Endodermal cell (in vitro differentiated cells): Measurements from ENCODE around the gene NCBP2L. TPM values are rescaled to one million over a fixed set of nuclear protein-coding genes. Genes with fewer than 3 reads are reported as not detected.
"Not testable (repeated sequence)": the region's sequence is repeated elsewhere in the genome, so short reads cannot be mapped to it uniquely, and the experiment has no call there.

Source experiments
- DNase-seq: peaks from one replicate; pipeline ENCODE4 v3.0.0-alpha.2; 2017
- H3K27ac ChIP-seq: 2 replicates; pipeline ENCODE4 v1.5.1; 2013; ENCODE audit warnings: mild to moderate bottlenecking, low read depth, low read length, moderate library complexity
- H3K27me3 ChIP-seq: 2 replicates; pipeline ENCODE4 v1.6.1; 2013; ENCODE audit warnings: mild to moderate bottlenecking, low read length, moderate library complexity; ENCODE audit not compliant: insufficient read depth, control insufficient read depth, poor library complexity, severe bottlenecking
- H3K36me3 ChIP-seq: 2 replicates; pipeline ENCODE4 v1.7.0; 2013; ENCODE audit warnings: mild to moderate bottlenecking, low read length, moderate library complexity; ENCODE audit not compliant: control insufficient read depth, insufficient read depth
- H3K4me1 ChIP-seq: one replicate; pipeline ENCODE4 v1.7.0; 2013; ENCODE audit warnings: low read length; ENCODE audit not compliant: control insufficient read depth, insufficient read depth
- H3K4me3 ChIP-seq: 2 replicates; pipeline ENCODE4 v1.5.1; 2013; ENCODE audit warnings: mild to moderate bottlenecking, low read length, moderate library complexity
- H3K9ac ChIP-seq: 2 replicates; pipeline ENCODE4 v1.6.1; 2013; ENCODE audit warnings: mild to moderate bottlenecking, low read length, moderate library complexity; ENCODE audit not compliant: poor library complexity, severe bottlenecking; ENCODE audit errors: extremely low read depth
- H3K9me3 ChIP-seq: 2 replicates; pipeline ENCODE4 v1.6.1; 2013; ENCODE audit warnings: mild to moderate bottlenecking, low read length, moderate library complexity; ENCODE audit not compliant: control insufficient read depth
- H3K27ac Mint-ChIP-seq: 2 replicates; pipeline ENCODE4 v1.8.0; 2020; ENCODE audit warnings: mixed read lengths
- H3K27me3 Mint-ChIP-seq: 2 replicates; pipeline ENCODE4 v1.8.0; 2021; ENCODE audit warnings: mild to moderate bottlenecking, mixed read lengths; ENCODE audit not compliant: insufficient read depth
- H3K36me3 Mint-ChIP-seq: 2 replicates; pipeline ENCODE4 v1.8.0; 2020; ENCODE audit warnings: low read depth, mixed read lengths
- H3K4me1 Mint-ChIP-seq: 2 replicates; pipeline ENCODE4 v1.8.0; 2020; ENCODE audit warnings: mixed read lengths
- H3K4me3 Mint-ChIP-seq: 2 replicates; pipeline ENCODE4 v1.8.0; 2020; ENCODE audit warnings: mild to moderate bottlenecking, moderate library complexity, mixed read lengths
- H3K9me3 Mint-ChIP-seq: 2 replicates; pipeline ENCODE4 v1.8.0; 2020; ENCODE audit warnings: mild to moderate bottlenecking, mixed read lengths
- WGBS, 2 experiments: methylation state at CpG; one replicate each; pipeline versions ENCODE4 v1.1.5 to v1.1.7; 2013; ENCODE audit warnings: missing lambda C conversion rate in 2 of 2, mixed read lengths in 1 of 2; ENCODE audit not compliant: insufficient coverage in 1 of 2, insufficient read length in 1 of 2; 5-methylcytosine and 5-hydroxymethylcytosine counted together
- total RNA-seq, 2 donors: library from RNA; stranded (reverse); fragmentation: NEBNext Ultra II Directional in 1 of 2; extraction: Animal tissue kit (Norgen Biotek cat#: 25700) in 1 of 2; gene quantifications; 2 replicates in 1 of 2; 3 replicates in 1 of 2; pipeline ENCODE4 v1.2.1, GENCODE V29; 2021
- TF ChIP-seq, protein P1 (sequence below): fragments of 200-600 bp; sonication (generic); conservative IDR thresholded peaks from 2 replicates; pipeline ENCODE4 v1.5.0; 2021; ENCODE audit warnings: antibody characterized with exemption, mild to moderate bottlenecking

The NCBP2L gene
- total RNA-seq, 2 donors from 2014 or later: not detected

DNA sequence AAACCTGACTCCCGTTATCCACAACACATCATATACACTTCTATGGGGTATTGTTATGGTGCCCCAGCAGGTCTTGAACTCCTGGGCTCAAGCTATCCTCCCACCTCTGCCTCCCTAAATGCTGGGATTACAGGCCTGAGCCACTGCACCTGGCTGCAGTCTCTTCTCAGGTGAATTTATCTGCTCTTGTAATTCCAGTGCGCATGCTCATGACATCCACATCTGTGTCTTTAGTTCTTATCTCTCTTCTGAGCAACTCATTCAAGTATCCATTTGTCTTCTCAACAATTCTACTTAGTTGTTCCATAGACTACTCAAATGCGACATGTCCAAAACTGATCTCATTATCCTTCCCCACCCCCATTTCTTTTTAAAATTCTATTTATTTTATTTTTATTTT lies 27.6 kb downstream of the NCBP2L start:
- WGBS, 2 experiments: 96 to 100% methylated on average over 1 to 3 of the region's 3 CpGs
- Histone ChIP-seq H3K36me3 (no peaks in the 10 kb centered on the region), H3K4me3 (no peak overlapping the region), H3K4me1 (no peaks in the 10 kb centered on the region), H3K27ac (no peak overlapping the region), H3K9me3 (no peaks in the 10 kb centered on the region), H3K27me3 (no peaks in the 10 kb centered on the region), H3K9ac (no peak overlapping the region)
- DNase-seq: no peak
- peaks cover 5% of the 10 kb centered on the region for H3K27me3 Mint-ChIP-seq
- no peak overlapping the region for H3K4me3 Mint-ChIP-seq
- H3K9me3 Mint-ChIP-seq: peaks cover 17% of the 10 kb centered on the region
- no peak overlapping the region for H3K27ac Mint-ChIP-seq
- H3K4me1 Mint-ChIP-seq: no peaks in the 10 kb centered on the region
- TF ChIP-seq, protein P1, sequence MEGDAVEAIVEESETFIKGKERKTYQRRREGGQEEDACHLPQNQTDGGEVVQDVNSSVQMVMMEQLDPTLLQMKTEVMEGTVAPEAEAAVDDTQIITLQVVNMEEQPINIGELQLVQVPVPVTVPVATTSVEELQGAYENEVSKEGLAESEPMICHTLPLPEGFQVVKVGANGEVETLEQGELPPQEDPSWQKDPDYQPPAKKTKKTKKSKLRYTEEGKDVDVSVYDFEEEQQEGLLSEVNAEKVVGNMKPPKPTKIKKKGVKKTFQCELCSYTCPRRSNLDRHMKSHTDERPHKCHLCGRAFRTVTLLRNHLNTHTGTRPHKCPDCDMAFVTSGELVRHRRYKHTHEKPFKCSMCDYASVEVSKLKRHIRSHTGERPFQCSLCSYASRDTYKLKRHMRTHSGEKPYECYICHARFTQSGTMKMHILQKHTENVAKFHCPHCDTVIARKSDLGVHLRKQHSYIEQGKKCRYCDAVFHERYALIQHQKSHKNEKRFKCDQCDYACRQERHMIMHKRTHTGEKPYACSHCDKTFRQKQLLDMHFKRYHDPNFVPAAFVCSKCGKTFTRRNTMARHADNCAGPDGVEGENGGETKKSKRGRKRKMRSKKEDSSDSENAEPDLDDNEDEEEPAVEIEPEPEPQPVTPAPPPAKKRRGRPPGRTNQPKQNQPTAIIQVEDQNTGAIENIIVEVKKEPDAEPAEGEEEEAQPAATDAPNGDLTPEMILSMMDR: no peak
- no peaks in the 10 kb centered on the region for H3K36me3 Mint-ChIP-seq

DNA sequence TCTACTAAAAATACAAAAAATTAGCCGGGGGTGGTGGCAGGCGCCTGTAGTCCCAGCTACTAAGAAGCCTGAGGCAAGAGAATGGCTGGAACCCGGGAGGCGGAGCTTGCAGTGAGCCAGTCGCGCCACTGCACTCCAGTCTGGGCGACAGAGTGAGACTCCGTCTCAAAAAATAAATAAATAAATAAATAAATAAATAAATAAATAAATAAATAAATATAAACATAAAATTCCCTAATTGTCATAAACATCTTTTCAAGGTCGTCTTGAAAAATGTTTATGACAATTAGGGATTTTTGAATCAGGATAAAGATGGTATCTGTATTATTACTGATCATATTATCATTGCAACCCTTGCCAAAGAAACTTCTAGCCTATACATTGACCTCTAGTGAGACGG lies 32.5 kb downstream of the NCBP2L start:
- not testable (repeated sequence) for H3K27ac ChIP-seq, H3K27me3 ChIP-seq, H3K4me1 Mint-ChIP-seq, H3K36me3 ChIP-seq, H3K4me1 ChIP-seq, H3K9me3 ChIP-seq, H3K4me3 Mint-ChIP-seq, H3K27ac Mint-ChIP-seq, H3K9ac ChIP-seq, H3K4me3 ChIP-seq, DNase-seq, H3K27me3 Mint-ChIP-seq, H3K36me3 Mint-ChIP-seq
- peaks cover 15% of the 10 kb centered on the region for H3K9me3 Mint-ChIP-seq
- WGBS, 2 experiments: 92% methylated on average over 5 of the region's 10 CpGs; no CpG with 5 or more reads in 1 of the 2 experiments

DNA sequence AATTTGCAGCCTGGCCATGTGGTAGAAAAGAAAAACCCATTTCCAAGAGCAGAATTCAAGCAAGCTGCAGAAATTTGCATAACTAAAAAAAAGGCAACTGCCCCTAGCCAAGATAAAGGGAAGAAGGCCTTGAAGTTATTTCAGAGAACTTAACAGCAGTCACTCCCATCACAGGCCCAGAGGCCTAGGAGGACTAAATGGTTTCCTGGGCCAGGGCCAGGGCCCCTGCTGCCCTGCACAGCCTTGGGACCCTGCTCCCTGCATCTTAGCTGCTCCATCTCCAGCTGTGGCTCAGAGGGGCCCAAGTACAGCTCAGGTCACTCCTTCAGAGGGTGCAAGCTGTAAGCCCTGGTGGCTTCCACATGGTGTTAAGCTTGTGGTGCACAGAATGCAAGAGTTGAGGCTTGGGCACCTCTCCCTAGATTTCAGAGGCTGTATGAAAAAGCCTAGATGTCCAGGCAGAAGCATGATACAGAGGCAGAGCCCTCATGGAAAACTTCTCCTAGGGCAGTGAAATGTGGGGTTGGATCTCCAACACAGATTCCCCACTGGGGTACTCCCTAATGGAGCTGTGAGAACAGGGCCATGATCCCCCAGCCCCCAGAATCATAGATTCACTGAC lies 41.5 kb downstream of the NCBP2L start:
- no peak overlapping the region for H3K4me3 Mint-ChIP-seq
- TF ChIP-seq, protein P1: no peak
- H3K9ac ChIP-seq: no peak overlapping the region
- no peaks in the 10 kb centered on the region for H3K4me1 ChIP-seq
- H3K36me3 ChIP-seq: no peaks in the 10 kb centered on the region
- peaks cover 9% of the 10 kb centered on the region for H3K9me3 ChIP-seq
- H3K4me3 ChIP-seq: no peak overlapping the region
- no peak overlapping the region for H3K27ac ChIP-seq
- no peak for DNase-seq
- no peaks in the 10 kb centered on the region for H3K36me3 Mint-ChIP-seq
- H3K4me1 Mint-ChIP-seq: no peaks in the 10 kb centered on the region
- H3K27me3 ChIP-seq: peaks cover 6% of the 10 kb centered on the region
- H3K27me3 Mint-ChIP-seq: peaks cover 23% of the 10 kb centered on the region
- H3K9me3 Mint-ChIP-seq: peaks cover 25% of the 10 kb centered on the region
- H3K27ac Mint-ChIP-seq: no peak overlapping the region

DNA sequence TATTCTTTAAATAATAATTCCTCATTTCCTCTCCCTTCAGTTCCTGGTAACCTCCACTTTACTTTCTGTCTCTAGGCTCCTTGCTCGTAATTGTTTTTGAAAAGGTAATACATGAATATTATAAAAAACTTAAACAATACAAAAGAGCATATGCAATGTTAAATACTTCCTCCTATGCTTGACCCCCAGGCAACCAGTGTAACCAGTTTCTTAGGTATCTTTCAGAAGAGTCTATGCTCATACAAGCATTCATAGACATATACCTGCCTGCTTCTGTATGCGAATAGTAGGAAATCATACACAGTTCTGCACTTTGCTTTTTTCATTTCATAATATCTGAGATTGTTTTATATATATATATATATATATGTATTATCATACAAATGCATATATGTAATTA lies 45.5 kb downstream of the NCBP2L start:
- H3K27ac ChIP-seq: no peak overlapping the region
- no peak for DNase-seq
- H3K9ac ChIP-seq: no peak overlapping the region
- peaks cover 32% of the 10 kb centered on the region for H3K9me3 Mint-ChIP-seq
- no peaks in the 10 kb centered on the region for H3K36me3 Mint-ChIP-seq
- H3K4me3 ChIP-seq: no peak overlapping the region
- H3K4me1 ChIP-seq: no peaks in the 10 kb centered on the region
- peaks cover 11% of the 10 kb centered on the region for H3K4me1 Mint-ChIP-seq
- H3K27me3 Mint-ChIP-seq: peaks cover 53% of the 10 kb centered on the region
- H3K9me3 ChIP-seq: peaks cover 9% of the 10 kb centered on the region
- peaks cover 27% of the 10 kb centered on the region for H3K27me3 ChIP-seq
- TF ChIP-seq, protein P1: no peak
- WGBS, 2 experiments: no CpG with 5 or more reads among the region's 2 CpGs
- H3K4me3 Mint-ChIP-seq: no peak overlapping the region
- H3K27ac Mint-ChIP-seq: no peak overlapping the region
- no peaks in the 10 kb centered on the region for H3K36me3 ChIP-seq
